Skeletal muscle tissue (tissue), 4 donors: ENCODE results near the gene SORCS3. TPM values are rescaled to one million over a fixed set of nuclear protein-coding genes. Genes with fewer than 3 reads are reported as not detected.

Source experiments
- H3K27ac ChIP-seq: one replicate; pipeline ENCODE4 v1.7.0; 2013; ENCODE audit warnings: mild to moderate bottlenecking, low read depth, low read length, inconsistent platforms
- H3K27me3 ChIP-seq, 3 donors: one replicate each; pipeline ENCODE4 v1.7.0; 2013; ENCODE audit warnings: low read length in 3 of 3; ENCODE audit not compliant: control insufficient read depth in 3 of 3, insufficient read depth in 3 of 3
- H3K36me3 ChIP-seq, 3 donors: one replicate each; pipeline ENCODE4 v1.7.0; 2013; ENCODE audit warnings: low read length in 3 of 3; ENCODE audit not compliant: control insufficient read depth in 3 of 3, insufficient read depth in 3 of 3
- H3K4me1 ChIP-seq, 3 donors: one replicate each; pipeline ENCODE4 v1.7.0; 2013; ENCODE audit warnings: low read length in 3 of 3, mild to moderate bottlenecking in 3 of 3; ENCODE audit not compliant: control insufficient read depth in 3 of 3, insufficient read depth in 3 of 3
- H3K4me3 ChIP-seq, 3 donors: one replicate each; pipeline ENCODE4 v1.7.0; 2013; ENCODE audit warnings: low read length in 3 of 3
- H3K9ac ChIP-seq, 3 donors: one replicate each; pipeline ENCODE4 v1.7.0; 2013; ENCODE audit warnings: low read length in 3 of 3, mild to moderate bottlenecking in 3 of 3, moderate library complexity in 2 of 3, low read depth in 1 of 3
- H3K9me3 ChIP-seq, 3 donors: one replicate each; pipeline ENCODE4 v1.7.0; 2013; ENCODE audit warnings: low read length in 3 of 3; ENCODE audit not compliant: control insufficient read depth in 3 of 3
- total RNA-seq: library from RNA; depleted of rRNA; stranded (reverse); fragments of >200 nt; gene quantifications from one replicate; pipeline ENCODE4 v1.2.3, GENCODE V29; 2014
- donor health status: Osteomylitis.

Gene SORCS3
- total RNA-seq, 1 donor from 2014 or later = 0.52 TPM

DNA sequence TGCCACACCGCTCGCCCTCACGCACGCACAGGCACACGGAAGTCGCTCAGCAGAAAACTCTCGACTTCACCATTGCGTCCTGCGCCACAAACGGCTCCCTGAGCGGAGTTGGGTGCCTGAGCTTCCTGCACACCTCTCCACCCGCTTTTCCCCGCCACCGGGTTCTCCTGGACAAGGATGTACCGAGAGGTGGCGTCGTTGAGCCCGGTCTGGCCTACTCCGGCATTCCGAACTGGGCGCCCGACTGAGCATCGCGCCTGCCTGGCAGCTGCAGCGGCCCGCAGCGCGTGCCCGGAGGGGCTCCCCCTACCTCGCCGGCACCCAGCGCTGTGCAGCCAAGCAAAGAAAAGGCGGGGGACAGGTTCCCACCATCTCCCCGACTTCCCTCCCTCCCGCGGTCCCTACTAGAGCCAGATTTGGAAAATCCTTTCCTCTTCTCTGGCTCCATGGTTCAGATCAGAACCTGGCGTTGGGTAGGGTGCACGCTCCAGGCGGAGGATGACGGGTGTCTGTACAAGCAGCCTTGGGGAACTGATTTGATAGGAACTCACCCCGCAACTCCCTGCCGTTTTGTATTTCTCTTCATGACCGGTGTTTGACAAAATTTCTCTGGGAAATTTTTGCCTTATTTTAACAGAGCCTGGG lies 1.7 kb downstream of the SORCS3 start:
- Histone ChIP-seq H3K4me3 (no peak overlapping the region), H3K4me1 (peaks cover 0 to 3% (median 3%) of the 10 kb centered on the region in 3 donors), H3K9me3 (no peaks in the 10 kb centered on the region), H3K9ac (no peak overlapping the region), H3K27ac (no peak overlapping the region), H3K27me3 (peaks cover 58 to 74% (median 68%) of the 10 kb centered on the region in 3 donors), H3K36me3 (no peaks in the 10 kb centered on the region)

DNA sequence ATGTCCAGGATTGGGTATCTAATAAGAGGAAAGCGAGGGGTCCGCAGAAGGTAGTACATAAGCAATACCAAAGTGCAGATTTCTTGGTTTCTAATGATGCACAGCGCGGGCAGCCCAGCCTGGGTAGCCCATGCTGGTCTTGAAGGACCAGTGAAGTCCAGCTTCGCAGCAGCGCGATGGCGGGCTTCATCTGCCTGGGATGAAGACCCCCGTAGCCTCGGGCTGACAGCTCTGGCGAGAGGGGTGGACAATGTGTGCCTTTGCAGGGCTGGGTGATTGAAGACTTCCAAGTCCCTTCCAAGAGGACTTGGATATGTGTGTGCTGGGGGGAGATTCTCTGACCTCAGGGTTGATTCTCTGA lies 2.2 kb downstream of the SORCS3 start:
- Histone ChIP-seq H3K9me3 (no peaks in the 10 kb centered on the region), H3K27me3 (peaks cover 53 to 70% (median 65%) of the 10 kb centered on the region in 3 donors), H3K27ac (no peak overlapping the region), H3K9ac (no peak overlapping the region), H3K4me1 (peaks cover 0 to 3% (median 3%) of the 10 kb centered on the region in 3 donors), H3K4me3 (no peak overlapping the region), H3K36me3 (no peaks in the 10 kb centered on the region)

DNA sequence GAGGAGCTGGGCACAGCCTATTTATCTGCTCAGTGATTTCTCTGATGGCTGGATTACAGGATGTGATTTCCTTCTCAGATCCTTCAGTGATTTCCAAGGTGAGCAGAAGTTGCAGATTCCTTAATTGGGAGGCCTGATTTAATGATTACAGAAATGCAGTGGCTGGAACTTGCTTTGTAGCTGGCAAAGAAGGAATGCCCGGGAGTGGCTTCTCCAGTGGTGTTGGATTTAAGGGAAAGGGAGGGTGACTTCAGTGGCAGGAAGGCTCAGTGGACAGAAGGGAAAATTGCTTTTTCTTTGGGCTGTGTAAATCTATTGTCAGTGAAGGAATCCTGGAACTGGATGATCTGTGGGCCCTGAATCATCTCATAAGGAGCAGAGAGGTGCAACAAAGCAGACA lies 5.1 kb downstream of the SORCS3 start:
- H3K36me3 ChIP-seq = no peaks in the 10 kb centered on the region
- H3K27ac ChIP-seq = no peak overlapping the region
- no peak overlapping the region for H3K9ac ChIP-seq
- no peak overlapping the region for H3K4me3 ChIP-seq
- no peaks in the 10 kb centered on the region for H3K9me3 ChIP-seq
- H3K27me3 ChIP-seq = peaks cover 35 to 42% (median 42%) of the 10 kb centered on the region in 3 donors
- H3K4me1 ChIP-seq = peaks cover 0 to 3% (median 0%) of the 10 kb centered on the region in 3 donors

GRCh38 chr10:104648421-104648820 lies 7.3 kb downstream of the SORCS3 start:
- H3K9ac ChIP-seq = no peak overlapping the region
- peaks cover 22 to 25% (median 24%) of the 10 kb centered on the region in 3 donors for H3K27me3 ChIP-seq
- no peaks in the 10 kb centered on the region for H3K36me3 ChIP-seq
- H3K4me1 ChIP-seq = no peaks in the 10 kb centered on the region
- no peak overlapping the region for H3K4me3 ChIP-seq
- no peak overlapping the region for H3K27ac ChIP-seq
- no peaks in the 10 kb centered on the region for H3K9me3 ChIP-seq

DNA sequence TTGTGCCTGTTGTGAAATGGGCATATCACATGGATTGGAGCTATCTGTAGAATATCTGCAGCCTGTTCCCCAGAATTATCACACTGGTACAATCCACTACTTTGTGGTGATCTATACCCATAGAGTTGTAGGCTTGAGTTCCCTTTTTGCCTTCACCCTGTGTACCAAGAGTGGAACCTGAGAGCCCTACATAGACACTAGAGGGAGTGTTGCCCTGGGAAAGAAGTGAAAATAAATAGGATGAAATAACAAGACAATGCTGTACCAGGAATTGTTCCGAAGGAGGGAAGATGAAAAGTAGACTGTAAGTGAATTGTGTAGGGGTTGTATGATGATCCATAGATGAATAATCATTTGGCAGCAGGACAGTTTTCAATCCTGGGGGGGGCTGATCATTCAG lies 9.0 kb downstream of the SORCS3 start:
- H3K9me3 ChIP-seq = no peaks in the 10 kb centered on the region
- no peaks in the 10 kb centered on the region for H3K36me3 ChIP-seq
- no peak overlapping the region for H3K27ac ChIP-seq
- no peaks in the 10 kb centered on the region for H3K4me1 ChIP-seq
- H3K9ac ChIP-seq = no peak overlapping the region
- H3K27me3 ChIP-seq = peaks cover 7 to 10% (median 7%) of the 10 kb centered on the region in 3 donors
- H3K4me3 ChIP-seq = no peak overlapping the region

DNA sequence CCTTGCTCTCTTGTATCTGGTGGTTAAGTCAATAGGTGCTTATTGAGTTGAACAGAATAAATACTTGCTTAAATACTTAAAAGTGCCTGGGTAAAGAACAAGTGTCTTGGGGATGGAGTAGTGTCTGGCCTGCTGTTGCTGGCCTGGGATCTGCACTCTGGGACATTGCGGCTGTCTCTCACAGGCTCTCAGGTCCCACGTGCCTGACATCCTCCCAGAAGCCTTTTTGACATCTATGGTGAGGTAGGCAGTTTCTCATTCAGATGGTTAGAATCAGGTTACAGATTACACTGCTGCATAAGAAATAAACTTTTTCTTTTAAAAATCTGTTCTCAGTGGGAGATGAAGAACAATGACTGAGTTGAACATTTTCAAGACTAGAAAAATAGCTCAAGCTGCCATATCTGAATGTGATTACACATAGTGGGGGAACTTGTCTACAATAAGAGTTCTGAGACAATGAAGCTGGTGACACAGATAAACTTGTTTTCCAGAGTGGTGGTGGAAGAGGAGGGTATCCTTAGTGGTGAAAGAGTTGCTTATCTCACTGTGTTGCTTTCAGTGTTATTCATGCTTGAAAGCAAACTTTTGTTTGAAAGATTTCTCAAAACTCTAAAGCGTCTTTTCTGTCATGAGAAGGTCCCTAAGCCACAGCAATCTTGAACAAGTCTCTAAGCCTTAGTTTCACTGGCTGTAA lies 9.7 kb downstream of the SORCS3 start:
- Histone ChIP-seq H3K4me1 (no peaks in the 10 kb centered on the region), H3K4me3 (no peak overlapping the region), H3K9me3 (no peaks in the 10 kb centered on the region), H3K36me3 (no peaks in the 10 kb centered on the region), H3K9ac (no peak overlapping the region), H3K27ac (no peak overlapping the region), H3K27me3 (peaks cover 6 to 7% (median 7%) of the 10 kb centered on the region in 3 donors)

GRCh38 chr10:104657036-104657435 lies 15.9 kb downstream of the SORCS3 start:
- H3K36me3 ChIP-seq = no peaks in the 10 kb centered on the region
- no peaks in the 10 kb centered on the region for H3K9me3 ChIP-seq
- peaks cover 0 to 2% (median 0%) of the 10 kb centered on the region in 3 donors for H3K27me3 ChIP-seq
- no peak overlapping the region for H3K9ac ChIP-seq
- no peaks in the 10 kb centered on the region for H3K4me1 ChIP-seq
- no peak overlapping the region for H3K27ac ChIP-seq
- H3K4me3 ChIP-seq = no peak overlapping the region

DNA sequence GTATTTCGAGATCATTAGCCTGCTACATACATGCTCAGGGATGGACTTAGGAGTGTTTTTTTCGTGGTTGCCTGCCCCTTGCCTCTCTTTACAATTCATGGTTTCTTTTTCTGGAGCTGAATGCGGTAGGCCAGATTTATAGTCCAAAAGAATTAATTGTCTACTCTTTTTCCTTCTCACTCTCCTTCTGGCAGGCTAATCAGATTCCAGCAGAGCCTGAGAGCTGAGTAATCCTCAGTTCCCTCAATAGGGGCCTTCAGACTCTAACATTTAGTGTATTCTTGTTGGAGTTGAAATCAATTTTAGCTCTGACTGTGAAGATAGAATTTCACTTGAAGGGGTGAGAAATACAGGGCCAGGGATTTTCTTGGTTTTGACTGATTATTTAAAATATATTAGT lies 16.4 kb downstream of the SORCS3 start:
- Histone ChIP-seq H3K36me3 (no peaks in the 10 kb centered on the region), H3K27ac (no peak overlapping the region), H3K4me1 (no peaks in the 10 kb centered on the region), H3K4me3 (no peak overlapping the region), H3K9ac (no peak overlapping the region), H3K9me3 (no peaks in the 10 kb centered on the region), H3K27me3 (peaks cover 0 to 2% (median 0%) of the 10 kb centered on the region in 3 donors)

GRCh38 chr10:104658067-104658466 lies 17.0 kb downstream of the SORCS3 start:
- H3K36me3 ChIP-seq = no peaks in the 10 kb centered on the region
- H3K4me1 ChIP-seq = no peaks in the 10 kb centered on the region

DNA sequence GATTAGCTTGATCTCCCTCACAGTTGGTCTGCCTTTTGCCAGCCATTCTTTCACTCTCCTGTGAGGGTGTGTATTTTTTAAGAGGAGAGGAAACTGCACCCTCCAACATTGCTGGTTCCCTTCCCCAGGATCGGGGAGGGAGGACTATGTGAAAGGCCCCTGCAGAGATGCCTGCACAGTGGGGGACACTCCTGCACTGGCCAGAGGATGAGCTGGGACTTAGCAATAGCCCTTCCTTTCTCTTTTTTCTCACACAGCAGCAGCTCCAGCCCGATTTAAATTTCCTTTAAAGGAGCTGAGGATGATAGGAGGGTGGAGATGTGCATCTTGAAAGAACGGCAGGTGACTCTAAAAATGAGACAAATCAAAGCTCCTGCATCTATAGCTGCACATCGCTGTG lies 18.7 kb downstream of the SORCS3 start:
- no peak overlapping the region for H3K9ac ChIP-seq
- no peaks in the 10 kb centered on the region for H3K9me3 ChIP-seq
- H3K27me3 ChIP-seq = peaks cover 0 to 15% (median 0%) of the 10 kb centered on the region in 3 donors
- H3K27ac ChIP-seq = no peak overlapping the region
- no peaks in the 10 kb centered on the region for H3K4me1 ChIP-seq
- H3K36me3 ChIP-seq = no peaks in the 10 kb centered on the region
- H3K4me3 ChIP-seq = no peak overlapping the region

More at GRCh38 chr10:104658067-104658466, 17.0 kb downstream of the SORCS3 start:
- no peaks in the 10 kb centered on the region for H3K9me3 ChIP-seq
- no peak overlapping the region for H3K27ac ChIP-seq
- H3K27me3 ChIP-seq = peaks cover 0 to 5% (median 0%) of the 10 kb centered on the region in 3 donors
- no peak overlapping the region for H3K9ac ChIP-seq
- no peak overlapping the region for H3K4me3 ChIP-seq
